Non-pigmented ciliary epithelial cell (primary cell): ENCODE measurements around the gene MKS1.

Experiments used
- DNase-seq: peaks from one replicate; pipeline ENCODE4 v3.0.0-alpha.2; 2010; ENCODE audit warnings: low read depth

MKS1 gene

GRCh38 chr17:58244963-58245362, 25.9 kb upstream of the MKS1 start:
- DNase-seq = no peak

- no peak for DNase-seq
Measured at GRCh38 chr17:58242171-58242784, 23.2 kb upstream of the MKS1 start.

GRCh38 chr17:58239987-58240386, 20.9 kb upstream of the MKS1 start:
- no peak for DNase-seq

GRCh38 chr17:58238147-58238634, 19.1 kb upstream of the MKS1 start, which contains the start of gene LPO:
TSS of gene LPO (plus strand) at chr17:58238584. CDS start at chr17:58242980, 4,396 bp downstream.
- DNase-seq = no peak

GRCh38 chr17:58236394-58236793, 17.3 kb upstream of the MKS1 start:
- no peak for DNase-seq

GRCh38 chr17:58235821-58236220, 16.8 kb upstream of the MKS1 start:
- no peak for DNase-seq

- DNase-seq = no peak
Measured at GRCh38 chr17:58234512-58234911, 15.5 kb upstream of the MKS1 start.

GRCh38 chr17:58233543-58233942, 14.5 kb upstream of the MKS1 start:
- no peak for DNase-seq

GRCh38 chr17:58232707-58233156, 13.7 kb upstream of the MKS1 start:
- peak; percentile 90 for DNase-seq

- no peak for DNase-seq
Measured at GRCh38 chr17:58231641-58232040, 12.6 kb upstream of the MKS1 start.

GRCh38 chr17:58229881-58230280, 10.8 kb upstream of the MKS1 start:
- DNase-seq = no peak

GRCh38 chr17:58229384-58229783, 10.3 kb upstream of the MKS1 start:
- no peak for DNase-seq

GRCh38 chr17:58228679-58229078, 9.6 kb upstream of the MKS1 start:
- DNase-seq = no peak

GRCh38 chr17:58227733-58228132, 8.7 kb upstream of the MKS1 start:
- no peak for DNase-seq

- peak; percentile 43 for DNase-seq
Measured at GRCh38 chr17:58224315-58224714, 5.3 kb upstream of the MKS1 start.

- no peak for DNase-seq
Measured at GRCh38 chr17:58219789-58220183, 731 bp upstream of the MKS1 start.

GRCh38 chr17:58217766-58218165, 1.3 kb downstream of the MKS1 start:
- DNase-seq = no peak

- no peak for DNase-seq
Measured at GRCh38 chr17:58215685-58216084, 3.4 kb downstream of the MKS1 start.

GRCh38 chr17:58210922-58211321, 8.1 kb downstream of the MKS1 start:
- no peak for DNase-seq

GRCh38 chr17:58208344-58208743, 10.7 kb downstream of the MKS1 start:
- DNase-seq = no peak

- DNase-seq = no peak
Measured at GRCh38 chr17:58207451-58207850, 11.6 kb downstream of the MKS1 start.

GRCh38 chr17:58205936-58206335, 13.1 kb downstream of the MKS1 start:
- no peak for DNase-seq

- DNase-seq = no peak
Measured at GRCh38 chr17:58204796-58205195, 14.3 kb downstream of the MKS1 start.

- DNase-seq = no peak
Measured at GRCh38 chr17:58202859-58203258, 16.2 kb downstream of the MKS1 start.
